B cell (primary cell): ENCODE results near the gene IL25.

Source experiments
- EZH2 ChIP-seq: IDR thresholded peaks from 2 replicates; pipeline ENCODE4 v1.6.1; 2012; ENCODE audit warnings: borderline replicate concordance, low read depth, mild to moderate bottlenecking, moderate library complexity, low read length; ENCODE audit not compliant: insufficient read depth, poor library complexity, severe bottlenecking
- TF ChIP-seq, protein P1 (sequence below): fragments of 200-600 bp; IDR thresholded peaks from one replicate; pipeline ENCODE4 v1.8.0; 2022; ENCODE audit warnings: antibody characterized with exemption, mild to moderate bottlenecking

DNA sequence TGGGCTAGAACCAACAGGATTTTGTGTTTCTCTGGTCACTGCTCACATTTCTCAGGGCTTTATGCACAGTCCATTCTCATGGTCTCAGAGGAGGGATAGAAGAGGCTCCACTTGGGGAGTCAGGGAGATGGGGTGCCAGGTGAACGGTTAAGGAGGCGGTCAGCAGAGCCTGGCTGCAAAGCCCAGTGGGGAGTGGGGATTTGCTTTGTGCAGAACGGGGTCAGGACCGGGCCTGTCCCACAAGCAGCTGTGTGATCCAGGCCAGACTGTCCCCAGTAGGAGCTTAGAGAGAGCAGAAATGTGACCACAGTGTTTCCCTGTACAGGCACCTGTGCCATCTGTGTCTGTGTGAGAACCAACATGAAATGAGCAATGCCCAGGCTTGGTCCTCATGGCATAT, 8.4 kb downstream of the IL25 start:
- TF ChIP-seq, protein P1, sequence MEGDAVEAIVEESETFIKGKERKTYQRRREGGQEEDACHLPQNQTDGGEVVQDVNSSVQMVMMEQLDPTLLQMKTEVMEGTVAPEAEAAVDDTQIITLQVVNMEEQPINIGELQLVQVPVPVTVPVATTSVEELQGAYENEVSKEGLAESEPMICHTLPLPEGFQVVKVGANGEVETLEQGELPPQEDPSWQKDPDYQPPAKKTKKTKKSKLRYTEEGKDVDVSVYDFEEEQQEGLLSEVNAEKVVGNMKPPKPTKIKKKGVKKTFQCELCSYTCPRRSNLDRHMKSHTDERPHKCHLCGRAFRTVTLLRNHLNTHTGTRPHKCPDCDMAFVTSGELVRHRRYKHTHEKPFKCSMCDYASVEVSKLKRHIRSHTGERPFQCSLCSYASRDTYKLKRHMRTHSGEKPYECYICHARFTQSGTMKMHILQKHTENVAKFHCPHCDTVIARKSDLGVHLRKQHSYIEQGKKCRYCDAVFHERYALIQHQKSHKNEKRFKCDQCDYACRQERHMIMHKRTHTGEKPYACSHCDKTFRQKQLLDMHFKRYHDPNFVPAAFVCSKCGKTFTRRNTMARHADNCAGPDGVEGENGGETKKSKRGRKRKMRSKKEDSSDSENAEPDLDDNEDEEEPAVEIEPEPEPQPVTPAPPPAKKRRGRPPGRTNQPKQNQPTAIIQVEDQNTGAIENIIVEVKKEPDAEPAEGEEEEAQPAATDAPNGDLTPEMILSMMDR, result no peak
- no peak for TF ChIP-seq EZH2
